T-helper 1 cell (primary cell): ENCODE data around the gene CHRNA10.
"Not testable (repeated sequence)": the region's sequence is repeated elsewhere in the genome, so short reads cannot be mapped to it uniquely, and the experiment has no call there.

Experiments used
- DNase-seq, 5 donors: peaks; one replicate each; pipeline ENCODE4 v3.0.0-alpha.2; 2012 to 2020

The CHRNA10 gene

DNA sequence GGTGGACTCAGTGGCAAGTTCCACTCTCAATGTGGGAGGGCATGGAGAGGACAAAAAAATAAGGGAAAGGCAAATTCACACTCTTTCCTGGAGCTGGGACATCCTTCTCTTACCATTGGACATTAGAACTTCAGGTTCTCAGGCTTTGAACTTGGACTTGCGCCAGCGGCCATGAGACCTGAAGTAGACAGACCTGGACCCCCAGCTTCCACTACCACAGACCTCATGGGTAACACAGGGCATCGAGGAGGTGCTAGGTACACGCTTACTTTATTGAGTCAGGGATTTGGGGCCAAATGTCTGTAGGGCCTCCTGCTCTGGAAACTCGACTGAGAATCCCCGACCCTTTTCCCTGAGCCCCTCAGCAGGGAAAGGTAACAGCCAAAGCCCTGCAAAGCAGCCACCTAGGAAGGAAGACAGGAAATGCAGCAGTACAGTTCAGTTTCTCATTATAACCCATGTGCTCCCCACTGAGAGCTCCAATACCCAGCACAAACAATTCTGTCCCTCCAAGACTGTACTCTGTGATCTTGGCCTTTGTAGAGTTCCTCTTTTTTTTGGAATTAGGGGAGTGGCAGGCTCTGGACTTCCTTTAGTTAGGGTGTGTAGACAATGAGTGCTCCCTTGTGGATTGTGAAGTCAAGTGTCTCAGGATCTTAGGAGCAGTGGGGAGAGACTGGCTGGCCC is 5.7 kb downstream of the CHRNA10 start:
- no peak for DNase-seq

GRCh38 chr11:3664032-3664630 is 7.1 kb downstream of the CHRNA10 start:
- no peak for DNase-seq

- DNase-seq: no peak
These were observed 8.3 kb downstream of the CHRNA10 start for GRCh38 chr11:3662856-3663255.

- no peak for DNase-seq
These were observed 10.2 kb downstream of the CHRNA10 start for GRCh38 chr11:3660960-3661359.

DNA sequence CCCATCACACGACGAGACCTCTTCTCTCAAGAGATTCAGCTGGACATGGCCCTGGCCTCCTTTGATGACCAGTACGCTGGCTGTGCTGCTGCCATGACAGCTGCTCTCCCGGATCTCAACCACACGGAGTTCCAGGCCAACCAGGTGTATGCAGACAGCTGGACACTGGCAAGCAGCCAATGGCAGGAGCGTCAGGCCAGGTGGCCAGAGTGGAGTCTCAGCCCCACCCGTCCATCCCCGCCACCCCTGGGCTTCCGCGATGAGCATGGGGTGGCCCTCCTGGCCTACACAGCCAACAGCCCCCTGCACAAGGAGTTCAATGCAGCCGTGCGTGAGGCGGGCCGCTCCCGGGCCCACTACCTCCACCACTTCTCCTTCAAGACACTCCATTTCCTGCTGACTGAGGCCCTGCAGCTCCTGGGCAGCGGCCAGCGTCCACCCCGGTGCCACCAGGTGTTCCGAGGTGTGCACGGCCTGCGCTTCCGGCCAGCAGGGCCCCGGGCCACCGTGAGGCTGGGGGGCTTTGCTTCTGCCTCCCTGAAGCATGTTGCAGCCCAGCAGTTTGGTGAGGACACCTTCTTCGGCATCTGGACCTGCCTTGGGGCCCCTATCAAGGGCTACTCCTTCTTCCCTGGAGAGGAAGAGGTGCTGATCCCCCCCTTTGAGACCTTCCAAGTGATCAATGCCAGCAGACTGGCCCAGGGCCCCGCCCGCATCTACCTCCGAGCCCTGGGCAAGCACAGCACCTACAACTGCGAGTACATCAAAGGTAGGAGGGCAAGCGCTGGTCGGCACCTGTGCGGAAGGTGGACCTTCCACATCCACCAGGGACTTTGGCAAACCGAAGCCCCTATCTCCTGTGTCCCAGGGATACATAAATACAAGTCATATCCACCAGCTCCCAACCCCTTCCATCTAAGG is 11.3 kb downstream of the CHRNA10 start:
- no peak for DNase-seq

DNA sequence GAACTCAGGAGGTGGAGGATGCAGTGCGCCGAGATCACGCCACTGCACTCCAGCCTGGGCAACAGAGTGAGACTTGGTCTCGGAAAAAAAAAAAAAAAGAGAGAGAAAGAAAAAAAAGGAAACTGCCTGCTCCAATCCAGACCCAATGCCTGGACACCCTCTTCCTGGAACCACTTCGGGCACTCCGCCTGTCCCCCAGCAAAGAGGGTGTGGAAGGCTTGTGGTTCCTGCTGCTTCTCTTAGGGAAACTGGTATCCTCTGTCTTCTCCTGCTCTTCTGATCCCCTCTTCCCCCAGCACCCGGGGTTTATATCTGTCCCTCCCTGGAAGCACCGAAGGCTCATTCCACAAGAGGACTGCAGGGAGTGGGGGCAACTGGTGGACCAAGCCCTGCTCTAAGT is 12.9 kb downstream of the CHRNA10 start:
- no peak for DNase-seq

DNA sequence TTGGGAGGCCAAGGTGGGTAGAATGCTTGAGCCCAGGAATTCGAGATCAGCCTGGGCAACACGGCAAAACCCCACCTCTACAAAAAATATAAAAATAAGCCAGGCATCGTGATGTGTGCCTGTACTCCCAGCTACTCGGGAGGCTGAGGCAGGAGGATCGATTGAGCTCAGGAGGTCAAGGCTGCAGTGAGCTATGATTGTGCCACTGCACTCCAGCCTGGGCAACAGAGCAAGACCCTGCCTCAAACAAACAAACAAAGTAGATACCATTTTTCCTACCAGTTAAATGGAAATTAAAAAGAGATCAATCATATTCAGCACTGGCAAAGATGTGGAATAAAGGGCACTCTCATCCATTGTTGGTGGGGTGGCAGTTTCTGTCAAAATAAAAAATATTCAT is 13.9 kb downstream of the CHRNA10 start:
- DNase-seq: not testable (repeated sequence)

DNA sequence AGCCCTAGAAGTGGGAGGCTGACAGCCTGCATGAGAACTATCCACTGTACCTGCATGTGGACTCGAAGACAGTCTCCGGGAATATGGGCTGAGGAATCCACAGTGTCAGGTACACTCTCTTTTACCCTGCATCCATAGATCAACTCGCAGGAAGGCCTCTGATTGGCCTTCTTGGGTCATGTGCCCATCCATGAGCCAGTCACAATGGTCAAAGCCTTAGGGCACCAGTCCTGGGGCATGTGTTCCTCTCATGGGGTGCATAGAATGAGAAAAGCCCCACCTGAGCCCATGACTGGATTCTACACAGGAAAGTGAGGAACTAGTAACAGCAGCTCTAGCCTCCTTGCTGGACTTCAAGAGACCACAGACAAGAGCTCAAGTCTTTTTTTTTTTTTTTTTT is 15.6 kb downstream of the CHRNA10 start:
- no peak for DNase-seq

DNA sequence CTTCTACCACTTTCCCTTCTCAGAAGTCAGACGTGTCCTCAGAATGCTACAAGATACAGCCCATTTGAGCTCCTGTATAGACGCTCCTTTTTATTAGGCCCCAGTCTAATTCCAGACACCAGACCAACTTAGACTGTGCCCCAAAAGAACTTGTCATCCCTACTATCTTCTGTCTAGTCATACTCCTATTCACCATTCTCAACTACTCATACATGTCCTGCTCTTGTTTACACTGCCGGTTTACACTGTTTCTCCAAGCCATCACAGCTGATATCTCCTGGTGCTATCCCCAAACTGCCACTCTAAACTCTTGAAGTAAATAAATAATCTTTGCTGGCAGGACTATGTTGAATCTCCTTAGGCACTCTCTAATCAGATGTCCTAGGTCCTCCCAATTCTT is 18.7 kb downstream of the CHRNA10 start:
- not testable (repeated sequence) for DNase-seq

GRCh38 chr11:3649374-3649773 is 21.8 kb downstream of the CHRNA10 start:
- DNase-seq: not testable (repeated sequence)

DNA sequence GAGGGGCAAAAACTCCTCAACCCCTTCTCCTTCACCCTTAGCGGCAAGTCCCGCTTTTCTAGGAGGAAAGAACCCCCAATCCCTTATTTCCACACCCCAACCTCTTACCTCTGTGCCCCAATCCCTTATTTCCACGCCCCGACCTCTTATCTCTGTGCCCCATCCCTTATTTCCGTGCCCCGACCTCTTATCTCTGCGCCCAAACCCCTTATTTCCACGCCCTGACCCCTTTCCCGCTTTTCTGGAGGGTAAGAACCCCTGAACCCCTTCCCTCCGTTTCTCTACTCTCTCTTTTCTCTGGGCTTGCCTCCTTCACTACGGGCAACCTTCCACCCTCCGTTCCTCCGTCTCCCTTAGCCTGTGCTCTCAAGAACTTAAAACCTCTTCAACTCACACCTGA is 22.3 kb downstream of the CHRNA10 start:
- not testable (repeated sequence) for DNase-seq

DNA sequence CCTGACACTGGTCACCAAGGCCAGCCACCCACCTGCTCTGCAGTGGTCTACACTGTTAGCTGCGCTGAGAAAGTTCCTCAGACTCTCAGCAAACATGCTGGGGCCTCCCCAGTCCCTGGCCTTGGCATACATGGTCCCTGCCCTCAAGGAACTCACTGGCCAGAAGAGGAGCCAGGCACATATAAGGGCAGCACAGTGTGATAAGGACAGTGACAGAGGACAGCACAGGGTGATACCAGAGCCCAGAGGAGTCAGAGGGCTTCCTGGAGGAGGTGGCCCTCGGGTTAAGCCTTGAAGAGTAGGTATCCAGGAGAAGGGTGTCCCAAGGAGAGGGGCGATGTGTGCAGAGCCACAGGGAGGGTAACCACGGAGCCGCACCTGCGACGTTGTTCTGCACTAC is 25.6 kb downstream of the CHRNA10 start:
- no peak for DNase-seq

GRCh38 chr11:3644817-3645235 is 26.4 kb downstream of the CHRNA10 start, which contains the start of gene ART1:
ART1 (plus strand) TSS chr11:3645128; CDS start chr11:3659214, 14,086 bp downstream.
- no peak for DNase-seq

DNA sequence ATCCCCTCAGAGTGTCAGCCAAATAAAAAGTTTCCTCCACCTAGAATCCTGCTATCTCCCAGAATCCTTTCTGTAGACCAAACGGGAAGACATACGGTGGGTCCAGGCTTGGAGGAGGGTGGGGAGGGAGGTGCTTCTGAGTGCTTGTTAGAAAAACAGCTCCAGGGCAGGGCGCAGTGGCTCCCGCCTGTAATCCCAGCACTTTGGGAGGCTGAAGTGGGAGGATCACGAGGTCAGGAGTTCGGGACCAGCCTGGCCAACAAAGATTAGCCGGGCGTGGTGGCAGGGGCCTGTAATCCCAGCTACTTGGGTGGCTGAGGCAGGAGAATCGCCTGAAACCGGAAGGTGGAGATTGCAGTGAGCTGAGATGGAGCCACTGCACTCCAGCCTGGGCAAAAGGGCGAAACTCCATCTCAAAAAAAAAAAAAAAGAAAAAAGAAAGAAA is 28.1 kb downstream of the CHRNA10 start:
- not testable (repeated sequence) for DNase-seq

DNA sequence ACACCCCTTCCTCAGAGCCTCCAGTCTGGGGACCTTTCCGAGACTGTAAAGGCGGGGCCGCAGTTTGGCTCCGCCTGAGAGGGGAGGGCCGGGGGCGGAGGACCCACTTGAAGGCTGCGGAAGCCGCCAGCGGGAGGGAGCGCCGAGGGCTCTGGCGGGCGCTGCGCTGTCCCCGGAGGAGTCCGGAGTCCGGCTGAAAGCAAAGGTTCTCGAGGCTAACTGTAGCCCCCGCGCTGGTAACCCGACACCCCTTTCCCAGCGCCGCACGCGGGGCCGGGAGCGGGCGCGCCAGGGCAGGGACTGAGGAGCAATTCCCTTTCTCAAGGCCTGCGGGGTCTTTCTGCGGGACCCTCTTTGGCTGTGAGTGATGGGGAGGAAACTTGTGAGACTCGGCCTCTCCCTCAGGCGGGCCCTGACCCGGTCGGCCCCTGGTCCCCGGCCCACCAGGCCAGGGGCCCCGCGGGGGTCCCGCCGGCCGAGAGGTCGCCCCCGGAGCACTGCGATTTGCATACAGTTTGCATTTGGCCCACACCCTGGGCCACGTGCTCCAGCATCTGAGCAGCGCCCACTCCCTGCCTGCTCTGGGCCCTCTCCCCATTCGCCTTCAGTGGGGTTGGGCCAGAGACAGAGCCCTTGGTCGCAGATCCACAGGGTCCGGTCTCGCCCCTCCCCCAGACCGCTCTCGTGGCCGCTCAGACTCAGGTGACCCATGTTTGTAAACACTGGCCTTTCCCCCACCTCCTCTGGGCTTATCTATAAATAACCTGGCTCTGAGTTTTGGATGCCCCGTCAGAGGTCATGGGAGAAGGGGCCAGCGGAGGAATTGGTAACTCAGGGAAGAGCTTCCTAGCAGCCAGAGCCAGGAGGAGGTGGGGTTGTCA is 28.9 kb downstream of the CHRNA10 start:
- peak; percentile 28 to 64 (median 57) for DNase-seq

DNA sequence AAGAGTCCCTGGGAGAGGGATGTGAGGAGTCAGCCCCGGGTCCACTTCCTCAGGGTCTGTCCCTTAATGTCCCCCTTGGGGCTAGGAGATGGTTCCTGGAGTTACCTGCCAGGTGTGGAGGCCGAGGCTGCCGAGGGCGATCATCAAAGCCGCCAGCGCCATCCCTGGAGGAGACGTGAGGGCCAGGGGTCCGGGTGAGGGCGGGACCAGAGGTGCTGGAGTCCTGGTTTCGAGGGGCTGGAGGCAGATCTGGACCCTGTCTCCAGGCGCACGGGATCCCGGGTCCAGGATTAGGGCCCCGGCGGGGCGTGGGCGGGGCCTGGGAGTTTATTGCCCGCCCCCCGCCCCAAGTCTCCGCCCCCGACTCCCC is 29.5 kb downstream of the CHRNA10 start, which contains the start of gene ART5:
ART5 (minus strand) TSS at position 292 of the 370 bp plus-strand sequence; CDS start at position 162, 130 bp downstream.
- DNase-seq: no peak

DNA sequence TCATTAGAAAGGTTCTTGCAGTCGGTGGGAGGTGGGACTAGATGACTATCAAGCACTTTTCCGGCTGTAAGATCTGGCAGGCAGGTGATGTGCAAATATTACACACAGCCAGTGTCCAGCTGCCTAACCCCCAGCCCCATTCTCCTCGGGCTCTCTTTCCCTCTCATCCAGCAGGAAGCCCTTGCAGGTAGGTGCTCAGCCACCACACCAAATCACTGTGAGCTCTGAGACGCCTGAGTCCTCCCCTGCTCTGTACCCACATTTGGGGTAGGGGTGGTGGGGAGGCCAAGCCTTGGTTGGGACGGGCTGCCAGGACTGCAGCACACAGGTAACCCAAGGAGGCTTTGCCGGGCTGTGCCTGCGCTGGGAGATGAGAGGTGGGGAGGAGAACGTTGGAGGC is 30.0 kb downstream of the CHRNA10 start:
- no peak for DNase-seq

DNA sequence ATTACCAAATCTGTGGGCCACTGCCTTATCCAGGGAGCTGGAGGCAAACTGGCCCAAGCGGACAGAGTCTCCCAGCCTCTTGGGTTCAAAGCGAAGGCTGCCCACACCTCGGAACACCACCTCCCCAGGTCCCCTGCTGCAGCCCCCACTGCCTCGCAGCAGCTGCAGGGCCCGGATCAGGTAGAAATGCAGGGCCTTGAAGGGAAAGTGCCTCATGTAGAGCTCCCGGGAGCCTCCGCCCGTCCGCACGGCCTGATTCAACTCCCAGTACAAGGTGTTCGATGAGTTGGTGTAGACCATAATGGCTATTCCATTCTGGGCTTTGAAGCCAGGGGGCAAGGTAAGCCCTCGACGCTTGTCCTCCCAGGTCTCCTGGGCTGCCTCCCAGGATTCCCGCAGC is 31.3 kb downstream of the CHRNA10 start:
- DNase-seq: no peak

DNA sequence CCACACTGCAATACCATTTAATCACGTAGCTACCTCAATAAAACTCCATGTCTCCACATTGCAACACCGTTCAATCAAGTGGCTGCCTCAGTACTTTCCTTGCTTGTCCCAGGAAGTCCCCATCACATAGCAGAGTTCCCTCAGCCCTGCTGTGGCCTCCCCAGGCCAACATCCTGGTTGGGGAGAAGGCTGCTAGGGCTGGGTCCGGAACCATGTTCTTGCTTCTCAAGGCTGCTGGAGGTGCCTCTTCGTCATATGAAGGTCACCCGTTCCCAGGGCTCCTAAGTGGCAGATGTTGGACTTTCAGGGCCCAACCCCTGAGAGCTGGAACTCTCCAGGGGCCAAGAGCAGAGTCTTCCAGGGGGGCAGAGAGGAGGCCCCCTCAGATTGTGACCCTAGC is 32.7 kb downstream of the CHRNA10 start:
- no peak for DNase-seq

DNA sequence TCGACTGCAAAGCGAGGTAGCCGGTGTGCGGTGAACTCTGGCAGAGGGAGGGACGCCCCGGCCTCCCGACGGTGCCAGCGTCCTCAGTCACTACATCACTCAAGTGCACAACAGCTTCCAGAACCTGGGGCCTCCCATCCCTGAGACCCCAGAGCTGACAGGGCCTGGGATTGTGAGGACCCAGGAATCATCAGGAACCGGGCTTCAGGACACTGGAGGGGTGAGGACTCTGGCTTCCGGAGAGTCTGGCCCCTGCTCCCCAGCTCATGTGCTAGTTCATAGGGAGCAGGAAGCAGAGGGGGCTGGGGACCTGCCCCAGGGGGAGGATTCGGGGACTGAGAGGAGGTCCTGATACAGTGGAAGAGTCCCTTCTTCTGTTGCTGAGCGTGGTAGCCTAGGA is 34.0 kb downstream of the CHRNA10 start:
- DNase-seq: no peak

- no peak for DNase-seq
These were observed 35.4 kb downstream of the CHRNA10 start for GRCh38 chr11:3635641-3636375.
